Measurements from ENCODE around the gene STK38L.

The STK38L gene

DNA sequence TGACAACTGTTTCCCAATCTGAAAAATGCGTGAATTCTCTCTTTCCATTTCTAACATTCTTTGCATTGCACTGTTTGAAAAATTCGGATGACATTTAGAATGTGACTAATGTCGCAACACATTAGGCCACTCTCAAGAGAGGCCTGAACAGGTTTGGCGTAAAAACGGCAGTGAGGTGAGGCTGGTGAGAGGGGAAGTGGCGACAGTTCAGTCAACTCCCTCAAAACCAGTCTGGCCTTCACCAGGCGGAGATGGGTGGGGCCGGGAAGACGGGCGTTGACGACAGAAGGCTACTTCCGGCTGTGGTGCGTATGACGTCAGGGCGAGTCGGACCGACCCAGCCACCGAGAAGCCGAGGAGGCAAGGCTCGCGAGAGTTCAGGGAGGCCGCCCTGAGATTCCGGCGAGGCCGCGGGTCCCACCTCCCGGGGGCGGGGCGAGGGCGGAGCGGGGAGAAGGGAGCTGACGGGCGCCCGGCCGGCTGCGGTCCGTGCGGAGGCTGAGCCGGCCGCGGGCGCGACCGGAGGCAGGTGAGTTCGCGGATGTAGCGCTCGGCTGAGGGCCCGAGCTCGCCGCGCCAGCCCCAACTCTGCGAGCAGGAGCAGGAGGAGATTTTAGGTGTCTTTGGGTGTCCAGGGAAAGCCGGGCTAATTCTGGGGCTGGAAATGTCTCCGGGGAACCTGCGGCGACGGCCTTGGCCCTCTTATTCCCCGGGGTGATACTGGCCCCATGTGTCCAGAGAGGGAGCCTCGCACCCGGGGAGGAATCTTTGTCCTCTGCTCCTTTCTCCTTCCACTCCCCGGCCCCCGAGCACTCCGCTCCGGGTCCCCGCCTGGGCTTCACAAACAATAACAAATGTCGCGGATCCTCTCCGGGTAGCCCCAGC lies at the start of gene STK38L:
Gene STK38L (plus strand): TSS at position 483 of the 885 bp plus-strand sequence. CDS start 53,435 bp downstream, outside the sequence.
- peak; percentile 91 to 97 for DNase-seq (ENCODE audit: extremely low read depth in 1 of 2, low read depth in 1 of 2)

DNA sequence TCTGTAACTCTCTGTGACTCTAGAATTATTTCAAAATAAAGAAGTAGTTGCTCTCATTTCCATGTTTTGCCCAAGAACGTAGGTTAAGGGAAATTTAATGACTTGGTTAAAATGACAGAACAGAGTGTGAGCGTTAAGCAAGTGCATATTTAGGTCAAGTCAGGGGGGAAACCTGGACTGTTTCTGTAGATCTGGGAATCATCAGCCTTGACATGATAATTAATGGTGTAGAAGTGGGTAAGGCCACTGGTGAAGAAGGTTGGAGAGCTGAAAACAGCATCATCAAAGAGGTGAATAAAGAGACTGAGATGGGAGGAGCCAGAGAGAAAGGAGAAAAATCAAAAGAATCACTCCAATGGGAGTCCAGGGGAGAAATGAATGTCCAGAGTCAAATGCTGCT lies 49.4 kb upstream of the STK38L start:
- no peak for DNase-seq (ENCODE audit: extremely low read depth in 1 of 2, low read depth in 1 of 2)

GRCh38 chr12:27198036-27198435 lies 46.0 kb upstream of the STK38L start:
- no peak for DNase-seq (ENCODE audit: extremely low read depth in 1 of 2, low read depth in 1 of 2)

DNA sequence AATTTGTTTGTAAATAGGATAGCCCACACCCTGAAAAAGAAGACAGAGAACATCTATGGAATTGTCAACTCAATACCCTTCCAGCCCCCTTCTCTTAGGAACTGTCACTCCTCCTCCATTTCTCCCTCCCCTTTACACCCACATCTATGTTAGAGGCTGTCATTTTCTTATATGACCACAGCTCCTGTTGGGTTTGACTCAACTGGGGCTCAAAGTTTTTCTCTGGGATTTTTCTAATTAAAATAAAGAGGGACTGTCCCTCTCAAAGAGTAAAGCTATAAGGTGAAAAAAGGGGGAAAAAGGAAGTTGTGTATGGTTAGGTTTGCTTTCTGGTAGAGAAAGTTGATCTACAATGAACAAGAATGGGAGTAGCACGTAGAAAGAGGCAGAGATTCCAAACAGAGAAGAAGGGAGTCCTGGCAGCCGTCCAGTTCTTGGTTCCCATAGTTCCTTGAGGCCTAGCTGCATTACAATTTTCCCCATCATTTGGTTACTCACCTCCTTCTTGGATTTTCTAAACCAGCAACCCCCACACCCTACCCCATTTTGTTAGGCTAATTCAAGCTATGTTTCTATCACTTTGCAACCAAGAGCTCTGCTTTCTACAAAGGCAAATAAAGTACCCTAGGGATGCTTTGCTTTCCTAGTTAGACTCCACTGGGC lies 44.3 kb upstream of the STK38L start:
- DNase-seq (ENCODE audit: extremely low read depth in 1 of 2, low read depth in 1 of 2) = no peak

DNA sequence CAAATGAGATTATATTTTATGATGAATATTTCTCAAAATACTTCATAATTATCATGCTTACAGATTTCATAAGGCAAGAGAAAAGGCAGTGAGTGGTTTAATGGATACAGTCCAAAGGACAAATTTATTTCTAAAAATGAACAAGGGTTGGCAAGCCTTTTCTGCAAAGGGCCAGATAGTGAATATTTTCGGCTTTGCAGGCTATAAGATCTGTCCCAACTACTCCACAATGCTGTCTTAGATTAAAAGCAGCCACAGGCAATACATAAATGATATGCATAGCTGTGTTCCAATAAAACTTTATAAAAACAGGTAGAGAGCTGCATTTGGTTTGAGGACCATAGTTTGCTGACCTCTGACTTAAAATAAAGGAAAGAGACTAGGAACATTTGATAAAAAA lies 42.9 kb upstream of the STK38L start:
- no peak for DNase-seq (ENCODE audit: extremely low read depth in 1 of 2, low read depth in 1 of 2)

DNA sequence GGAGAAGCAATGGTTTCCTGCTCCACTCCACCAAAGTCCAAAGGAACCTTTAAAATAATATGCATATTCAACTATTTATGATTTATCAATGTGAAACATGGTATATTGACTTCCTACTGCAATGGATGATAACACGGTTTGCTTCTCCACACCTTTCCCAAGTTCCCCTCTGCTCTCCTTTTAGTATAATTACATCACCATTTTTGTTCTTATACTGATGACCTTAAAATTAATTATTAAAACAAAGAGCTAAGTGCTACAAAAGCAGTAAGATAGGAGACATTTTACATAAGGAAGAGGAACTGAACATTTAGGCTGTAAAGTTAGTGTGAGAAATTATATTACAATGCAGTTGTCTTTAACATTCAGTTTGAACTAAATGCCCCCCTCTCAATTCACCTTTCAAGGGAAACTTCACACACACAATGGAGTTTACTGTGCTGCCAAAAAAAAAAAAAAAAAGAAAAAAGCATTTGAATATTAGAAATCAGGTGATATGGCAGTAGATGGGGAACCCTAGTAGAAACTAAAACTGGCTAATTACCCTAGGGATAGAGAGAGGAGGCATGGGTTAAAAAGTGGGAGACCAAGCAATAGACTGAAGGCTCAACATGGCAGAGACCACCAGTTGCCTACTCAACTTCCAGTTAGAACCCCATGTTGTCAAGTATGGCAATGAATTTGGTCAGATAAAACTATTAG lies 37.1 kb upstream of the STK38L start:
- no peak for DNase-seq (ENCODE audit: extremely low read depth in 1 of 2, low read depth in 1 of 2)

DNA sequence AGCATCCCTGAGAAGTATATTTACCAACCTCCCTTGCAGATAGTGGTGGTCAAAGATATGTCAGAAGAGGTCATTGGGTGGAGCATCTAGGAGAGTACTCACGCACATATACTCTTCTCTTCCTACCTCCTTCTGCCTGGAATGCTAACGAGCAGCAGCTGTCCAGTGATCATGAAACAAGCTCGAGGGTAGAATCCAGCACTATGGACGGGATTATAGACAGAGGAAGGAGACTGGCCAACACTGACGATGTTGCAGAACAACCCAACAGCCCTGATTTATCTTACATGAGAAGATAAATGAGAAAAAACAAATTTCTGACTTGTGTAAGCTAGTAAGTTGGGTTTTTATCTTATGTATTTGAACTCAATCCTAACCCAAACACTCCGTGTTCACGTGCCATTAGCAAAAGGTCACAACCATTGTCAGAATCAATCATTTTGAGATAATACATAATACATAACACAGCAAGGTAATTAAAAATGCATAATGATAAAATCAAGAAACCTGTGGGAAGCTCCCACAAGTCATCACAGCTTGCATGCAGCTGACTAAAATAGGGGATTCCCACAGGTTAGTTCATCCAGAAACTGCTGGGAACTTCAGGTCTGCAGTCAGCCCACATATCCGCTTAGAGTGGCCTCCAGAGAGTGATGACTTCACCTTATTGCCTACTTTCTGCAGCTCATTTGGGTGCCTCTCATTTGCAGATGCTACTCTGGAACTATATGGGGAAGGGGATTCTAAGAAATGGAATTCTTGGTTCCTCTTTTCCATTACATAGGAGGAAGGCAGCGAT lies 36.3 kb upstream of the STK38L start:
- DNase-seq (ENCODE audit: extremely low read depth in 1 of 2, low read depth in 1 of 2) = no peak

DNA sequence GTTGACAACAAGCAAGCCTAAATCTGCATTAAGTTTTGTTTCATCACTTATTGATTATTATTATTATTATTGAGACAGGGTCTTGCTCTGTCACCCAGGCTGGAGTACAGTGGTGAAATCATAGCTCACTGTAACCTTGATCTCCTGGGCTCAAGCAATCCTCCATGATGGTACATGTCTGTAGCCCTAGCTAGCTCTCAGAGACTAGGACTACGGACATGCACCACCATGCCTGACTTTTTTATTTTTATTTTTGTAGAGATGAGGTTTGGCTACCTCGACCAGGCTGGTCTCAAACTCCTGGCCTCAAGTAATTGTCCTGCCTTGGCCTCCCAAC lies 35.7 kb upstream of the STK38L start:
- no peak for DNase-seq (ENCODE audit: extremely low read depth in 1 of 2, low read depth in 1 of 2)

GRCh38 chr12:27209257-27209910 lies 34.7 kb upstream of the STK38L start:
- DNase-seq (ENCODE audit: extremely low read depth in 1 of 2, low read depth in 1 of 2) = no peak

GRCh38 chr12:27210187-27210586 lies 33.9 kb upstream of the STK38L start:
- no peak for DNase-seq (ENCODE audit: extremely low read depth in 1 of 2, low read depth in 1 of 2)

DNA sequence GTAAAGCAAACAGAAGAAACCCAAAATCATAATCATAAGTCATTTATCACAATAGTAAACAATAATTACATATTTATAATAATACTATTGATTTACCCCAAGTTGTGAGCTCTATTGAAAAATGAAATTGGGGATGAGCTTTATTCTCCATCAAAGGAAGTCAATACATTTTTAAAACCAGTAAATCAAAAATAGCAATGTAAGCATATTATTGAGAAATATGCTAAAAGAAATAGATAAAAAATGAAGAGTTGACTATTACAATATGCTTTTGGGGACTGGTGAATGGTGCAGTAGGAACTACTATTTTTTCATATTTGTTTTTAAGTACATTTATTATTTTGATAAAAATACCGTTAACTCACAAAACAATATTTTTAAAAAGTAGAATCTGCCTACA lies 31.2 kb upstream of the STK38L start:
- no peak for DNase-seq (ENCODE audit: extremely low read depth in 1 of 2, low read depth in 1 of 2)

DNA sequence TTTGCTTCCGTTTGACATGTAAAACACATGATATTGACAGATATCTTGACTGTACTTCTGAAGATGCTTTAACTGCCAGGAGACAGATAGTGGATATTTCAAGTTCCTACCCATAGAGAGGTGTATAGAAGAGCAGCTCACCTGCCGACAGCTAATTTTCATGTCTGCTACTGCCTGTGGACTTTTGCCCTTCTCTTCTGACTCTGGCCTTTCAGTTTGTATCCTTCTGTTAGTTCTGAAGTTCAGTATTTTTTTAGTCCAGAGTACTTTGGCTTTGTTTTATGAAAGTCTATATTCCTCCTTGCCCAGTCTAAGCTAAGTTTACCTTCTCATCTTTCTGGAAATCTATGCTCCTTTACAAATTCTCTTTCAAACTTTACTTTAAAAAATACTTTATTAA lies 30.8 kb upstream of the STK38L start:
- DNase-seq (ENCODE audit: extremely low read depth in 1 of 2, low read depth in 1 of 2) = no peak

DNA sequence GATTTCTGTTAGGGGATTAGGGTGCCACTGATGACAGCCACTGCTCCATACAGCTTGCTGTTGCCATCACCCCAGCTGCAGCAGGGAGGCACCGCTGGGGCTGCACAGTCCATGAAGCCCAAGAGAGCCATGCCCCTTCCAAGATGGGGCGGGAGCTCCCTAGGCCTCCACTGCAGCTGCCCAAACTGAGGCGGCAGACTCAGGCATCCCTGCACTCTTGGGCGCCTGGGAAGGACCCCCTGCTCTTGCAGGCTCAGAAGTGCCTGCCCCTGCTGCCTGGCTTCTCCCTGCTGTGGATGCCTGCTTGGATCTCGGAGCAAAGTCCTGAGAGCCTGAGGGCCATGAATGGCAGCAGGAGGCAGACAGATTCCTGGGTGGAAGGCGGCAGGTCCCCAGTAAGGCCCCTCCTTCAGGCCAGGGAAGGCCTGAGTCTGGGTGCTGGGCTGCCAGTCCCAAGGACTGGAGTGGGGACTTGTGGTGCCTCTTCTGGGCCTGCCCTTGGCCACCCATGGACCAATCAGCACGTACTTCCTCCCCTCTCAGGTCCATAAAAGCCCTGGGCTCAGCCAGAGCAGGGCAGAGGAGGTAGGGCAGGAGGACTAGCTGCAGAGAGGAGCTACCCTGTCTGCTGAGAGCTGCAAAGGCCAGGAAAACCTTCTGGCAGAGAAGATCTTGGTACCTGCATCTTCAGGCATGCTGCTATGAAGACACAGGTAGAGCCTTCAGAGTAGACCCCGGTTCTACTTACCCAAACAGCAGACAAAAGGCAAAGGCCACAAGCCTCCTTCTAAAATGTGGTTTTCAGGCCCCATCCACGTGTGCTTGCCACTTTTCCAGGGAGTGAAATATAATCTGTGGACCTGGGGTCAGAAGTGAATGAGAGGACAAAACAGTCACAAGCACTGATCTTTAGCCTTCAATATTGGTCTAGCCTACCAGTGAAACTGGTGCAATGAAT lies 30.0 kb upstream of the STK38L start:
- DNase-seq (ENCODE audit: extremely low read depth in 1 of 2, low read depth in 1 of 2) = no peak

GRCh38 chr12:27217590-27217989 lies 26.5 kb upstream of the STK38L start:
- no peak for DNase-seq (ENCODE audit: extremely low read depth in 1 of 2, low read depth in 1 of 2)

DNA sequence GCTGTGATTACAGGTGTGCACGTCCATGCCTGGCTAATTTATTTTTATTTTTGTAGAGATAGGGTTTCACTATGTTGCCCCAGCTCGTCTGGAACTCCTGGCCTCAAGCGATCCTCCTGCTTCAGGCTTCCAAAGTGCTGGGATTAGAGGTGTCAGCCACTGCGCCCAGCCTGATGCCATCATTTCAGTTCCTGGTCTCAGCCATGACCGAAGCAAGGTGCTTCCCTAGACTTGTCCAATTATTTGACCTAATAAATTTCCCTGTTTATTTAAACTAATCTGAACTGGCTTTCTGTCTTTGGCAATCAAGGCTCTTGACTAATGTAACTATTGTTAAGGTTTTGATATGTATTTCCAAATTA lies 24.4 kb upstream of the STK38L start:
- DNase-seq (ENCODE audit: extremely low read depth in 1 of 2, low read depth in 1 of 2) = no peak

GRCh38 chr12:27220055-27220987 lies 23.8 kb upstream of the STK38L start:
- DNase-seq (ENCODE audit: extremely low read depth in 1 of 2, low read depth in 1 of 2) = no peak

GRCh38 chr12:27220988-27221345 lies 23.1 kb upstream of the STK38L start:
- no peak for DNase-seq (ENCODE audit: extremely low read depth in 1 of 2, low read depth in 1 of 2)

DNA sequence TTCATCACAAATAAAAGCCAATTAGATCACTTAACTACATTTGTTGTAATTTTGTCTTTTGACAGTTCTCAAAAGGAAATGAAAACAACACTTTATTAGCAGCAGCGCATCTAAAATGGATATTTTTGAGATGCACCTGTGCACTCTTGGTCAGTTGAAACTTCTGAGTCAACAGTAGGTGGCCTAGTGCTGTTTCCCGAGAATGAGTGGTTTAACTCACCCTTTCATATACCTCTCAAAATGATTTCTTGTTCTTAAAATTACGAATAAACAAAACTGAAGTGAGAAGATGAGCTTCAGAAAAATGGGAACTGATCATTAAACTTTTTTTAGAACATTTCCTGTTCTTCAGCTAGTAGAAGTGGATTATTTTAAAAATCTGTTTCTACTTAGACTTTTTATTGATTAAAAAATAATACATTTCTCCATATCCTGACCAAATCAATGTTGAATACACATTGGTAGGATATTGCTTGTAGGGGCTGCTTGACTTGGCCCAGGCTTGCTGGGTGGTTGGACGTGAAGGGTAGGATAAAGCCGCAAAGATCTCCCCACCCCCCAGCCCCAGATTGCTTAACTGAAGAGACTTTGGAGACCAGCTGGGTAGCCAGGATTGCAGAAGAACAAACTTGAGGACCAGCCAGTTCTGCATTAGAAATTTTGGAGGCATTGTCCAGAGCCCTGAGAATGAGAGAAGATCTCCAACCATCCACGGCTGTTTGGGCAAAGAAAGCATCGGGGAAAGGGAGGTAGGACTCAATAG lies 22.3 kb upstream of the STK38L start:
- DNase-seq (ENCODE audit: extremely low read depth in 1 of 2, low read depth in 1 of 2) = no peak

Measured in activated CD8-positive, alpha-beta memory T cell treated with anti-CD3 and anti-CD28 coated beads for 1 hour (primary cell).